PC-3 (cell line): ENCODE results near the gene NLGN1. TPM values are rescaled to one million over a fixed set of nuclear protein-coding genes. Genes with fewer than 3 reads are reported as not detected.

ENCODE experiments used
- ATAC-seq: fragments of 200-7000 bp; cut with Tn5 transposase; 2 replicates; pipeline ENCODE4 v1.9.1; 2020; ENCODE audit warnings: mild to moderate bottlenecking, moderate library complexity
- BruUV-seq: library from RNA; stranded (reverse); fragments of 400-500 nt; replicated peaks from 2 replicates; lab custom pipeline; 2021; lab: Mats Ljungman, UMichigan
- CTCF ChIA-PET: fragments of 300-600 bp; sonication (Branson Sonifier 250); formaldehyde crosslinking; loops from one replicate; lab custom pipeline; 2022; ENCODE audit warnings: antibody characterized with exemption; lab: Charles Lee
- POLR2A ChIA-PET: fragments of 300-600 bp; sonication (Branson Sonifier 250); formaldehyde crosslinking; loops from one replicate; lab custom pipeline; 2022; ENCODE audit warnings: antibody characterized with exemption; ENCODE audit not compliant: unreplicated experiment; lab: Charles Lee
- DNase-seq: peaks from one replicate; pipeline ENCODE4 v3.0.0-alpha.2; 2015
- H2AFZ ChIP-seq: fragments of 300-600 bp; sonication (generic); 2 replicates; pipeline ENCODE4 v1.6.0; 2016; ENCODE audit warnings: antibody characterized with exemption, low read length
- H3F3A ChIP-seq: fragments of 300-600 bp; sonication (generic); one replicate; pipeline ENCODE4 v1.6.0; 2017; ENCODE audit warnings: antibody characterized with exemption, low read length, control low read depth, mild to moderate bottlenecking; ENCODE audit not compliant: unreplicated experiment
- H3K27ac ChIP-seq: fragments of 300-600 bp; sonication (generic); 2 replicates; pipeline ENCODE4 v1.5.1; 2016; ENCODE audit warnings: mild to moderate bottlenecking, low read length
- H3K27me3 ChIP-seq: fragments of 300-600 bp; sonication (generic); 2 replicates; pipeline ENCODE4 v1.6.1; 2016; ENCODE audit warnings: low read length, mixed read lengths
- H3K36me3 ChIP-seq: fragments of 300-600 bp; sonication (generic); 2 replicates; pipeline ENCODE4 v1.6.1; 2016; ENCODE audit warnings: low read depth, mixed run types, low read length, mixed read lengths
- H3K4me1 ChIP-seq: fragments of 300-600 bp; sonication (generic); 2 replicates; pipeline ENCODE4 v1.5.1; 2016; ENCODE audit warnings: low read length; ENCODE audit not compliant: insufficient read depth
- H3K4me2 ChIP-seq: fragments of 300-600 bp; sonication (generic); 2 replicates; pipeline ENCODE4 v1.6.0; 2016; ENCODE audit warnings: low read length
- H3K4me3 ChIP-seq: fragments of 300-600 bp; sonication (generic); 2 replicates; pipeline ENCODE4 v1.5.1; 2016; ENCODE audit warnings: mild to moderate bottlenecking, low read length, mixed read lengths
- H3K79me2 ChIP-seq: fragments of 300-600 bp; sonication (generic); 2 replicates; pipeline ENCODE4 v1.6.1; 2017; ENCODE audit warnings: low read length, mixed read lengths
- H3K9ac ChIP-seq: fragments of 300-600 bp; sonication (generic); 2 replicates; pipeline ENCODE4 v1.6.0; 2016; ENCODE audit warnings: mild to moderate bottlenecking, low read length
- H3K9me2 ChIP-seq: fragments of 300-600 bp; sonication (generic); replicated peaks from 2 replicates; pipeline ENCODE4 v1.6.1; 2016; ENCODE audit warnings: mixed run types, low read length, mixed read lengths
- H3K9me3 ChIP-seq: fragments of 300-600 bp; sonication (generic); 2 replicates; pipeline ENCODE4 v1.6.1; 2016; ENCODE audit warnings: low read length, mixed read lengths
- H4K20me1 ChIP-seq: fragments of 300-600 bp; sonication (generic); 2 replicates; pipeline ENCODE4 v1.6.1; 2016; ENCODE audit warnings: low read length, mixed read lengths
- CTCF ChIP-seq: fragments of 300-600 bp; sonication (generic); conservative IDR thresholded peaks from 2 replicates; pipeline ENCODE4 v1.5.1; 2017; ENCODE audit warnings: antibody characterized with exemption, low read depth, mild to moderate bottlenecking, low read length
- EZH2 ChIP-seq: fragments of 300-600 bp; sonication (generic); IDR thresholded peaks from one replicate; pipeline ENCODE4 v1.6.1; 2017; ENCODE audit warnings: antibody characterized with exemption, mild to moderate bottlenecking, low read length; ENCODE audit not compliant: unreplicated experiment
- EZH2phosphoT487 ChIP-seq: fragments of 300-600 bp; sonication (generic); IDR thresholded peaks from 2 replicates; pipeline ENCODE4 v1.6.1; 2018; ENCODE audit warnings: mild to moderate bottlenecking, antibody characterized with exemption, low read length, borderline replicate concordance
- intact Hi-C: fragments of 100-400 bp; cut with micrococcal nuclease; formaldehyde crosslinking; loops from 2 replicates; pipeline ENCODE4 v1.9.0; 2023
- total RNA-seq: library from RNA; depleted of rRNA; stranded (reverse); fragments of >200 nt; gene quantifications from 2 replicates; pipeline ENCODE4 v1.2.3, GENCODE V29; 2014

NLGN1 gene
- total RNA-seq, 1 experiment from 2014 or later: 0.77 TPM

GRCh38 chr3:173706630-173707029, 309.1 kb downstream of the NLGN1 start:
- Histone ChIP-seq H3K79me2 (no peaks in the 10 kb centered on the region), H3K4me2 (no peak overlapping the region), H3K27me3 (no peaks in the 10 kb centered on the region; the same call in 1 of the 2 replicates), H3K9me3 (no peaks in the 10 kb centered on the region), H3F3A (no peaks in the 10 kb centered on the region), H3K27ac (no peak overlapping the region), H2AFZ (no peak overlapping the region), H4K20me1 (no peaks in the 10 kb centered on the region), H3K4me1 (0 out of 2 replicates have a peak, but pooled peaks cover under 1% of the 10 kb centered on the region), H3K4me3 (no peak overlapping the region), H3K9me2 (no peaks in the 10 kb centered on the region), H3K9ac (no peak overlapping the region), H3K36me3 (no peaks in the 10 kb centered on the region)
- DNase-seq: no peak
- ChIA-PET CTCF (no interaction called here), POLR2A (no interaction called here)
- intact Hi-C loops: no loop called here
- ATAC-seq: no peak
- no TSS peak for BruUV-seq
- TF ChIP-seq EZH2 (no peak), CTCF (no peak), EZH2phosphoT487 (no peak)

- intact Hi-C loops: no loop called here
- Histone ChIP-seq H3K9ac (no peak overlapping the region), H3K9me3 (no peaks in the 10 kb centered on the region), H3K4me1 (0 out of 2 replicates have a peak, but pooled peaks cover 2% of the 10 kb centered on the region), H3K79me2 (no peaks in the 10 kb centered on the region), H3K4me2 (no peak overlapping the region), H2AFZ (no peak overlapping the region), H3K4me3 (no peak overlapping the region), H3K36me3 (no peaks in the 10 kb centered on the region), H3F3A (no peaks in the 10 kb centered on the region), H3K27me3 (no peaks in the 10 kb centered on the region; the same call in 1 of the 2 replicates), H4K20me1 (no peaks in the 10 kb centered on the region), H3K9me2 (no peaks in the 10 kb centered on the region), H3K27ac (no peak overlapping the region)
- POLR2A ChIA-PET: interaction anchor here (0.6 kb wide), 1 partner anchor 14 kb away, joined by 6 read pairs; no protein-coding TSS in a partner anchor
- CTCF ChIA-PET: no interaction called here
- ATAC-seq (no peak), DNase-seq (no peak)
- no TSS peak for BruUV-seq
- no peak for TF ChIP-seq EZH2phosphoT487
- TF ChIP-seq CTCF: no peak
- no peak for TF ChIP-seq EZH2
These were observed 310.6 kb downstream of the NLGN1 start for GRCh38 chr3:173708191-173708590.

GRCh38 chr3:173709026-173709425, 311.5 kb downstream of the NLGN1 start:
- intact Hi-C loops: no loop called here
- no peak overlapping the region for H3K4me2 ChIP-seq
- DNase-seq (no peak), ATAC-seq (no peak)
- no peaks in the 10 kb centered on the region for H3F3A ChIP-seq
- H3K9ac ChIP-seq: no peak overlapping the region
- H3K9me3 ChIP-seq: no peaks in the 10 kb centered on the region
- POLR2A ChIA-PET: no interaction called here
- TF ChIP-seq EZH2 (no peak), CTCF (no peak), EZH2phosphoT487 (no peak)
- H3K36me3 ChIP-seq: no peaks in the 10 kb centered on the region
- H3K4me3 ChIP-seq: no peak overlapping the region
- no peaks in the 10 kb centered on the region for H3K79me2 ChIP-seq
- H3K9me2 ChIP-seq: no peaks in the 10 kb centered on the region
- CTCF ChIA-PET: no interaction called here
- no peaks in the 10 kb centered on the region for H4K20me1 ChIP-seq
- H3K4me1 ChIP-seq: 0 out of 2 replicates have a peak, but pooled peaks cover 2% of the 10 kb centered on the region
- no peak overlapping the region for H2AFZ ChIP-seq
- no peaks in the 10 kb centered on the region; the same call in 1 of the 2 replicates for H3K27me3 ChIP-seq
- no peak overlapping the region for H3K27ac ChIP-seq
- BruUV-seq: no TSS peak
